ENCODE results near the gene ADGRB2. TPM values are rescaled to one million over a fixed set of nuclear protein-coding genes. Genes with fewer than 3 reads are reported as not detected.

ADGRB2 gene
- total and polyA plus RNA-seq, 2 donors: 6.1 to 13.4 TPM

- H3K27ac ChIP-seq (ENCODE audit: low read depth): no peak overlapping the region
- H3K36me3 ChIP-seq (ENCODE audit: insufficient read depth): no peaks in the 10 kb centered on the region
- H3K4me3 ChIP-seq (ENCODE audit: low read depth, low read length): no peak overlapping the region
- WGBS: 84% methylated on average over 9 of the region's 9 CpGs
- H3K4me1 ChIP-seq (ENCODE audit: insufficient read depth): no peaks in the 10 kb centered on the region
- no peak for DNase-seq (ENCODE audit: extremely low spot score)
Measured at GRCh38 chr1:31799196-31799894, 35.2 kb upstream of the ADGRB2 start.

GRCh38 chr1:31798433-31799195 lies 34.5 kb upstream of the ADGRB2 start:
- WGBS: 57% methylated on average over 17 of the region's 17 CpGs
- H3K36me3 ChIP-seq (ENCODE audit: insufficient read depth): no peaks in the 10 kb centered on the region
- H3K4me1 ChIP-seq (ENCODE audit: insufficient read depth): no peaks in the 10 kb centered on the region
- no peak overlapping the region for H3K27ac ChIP-seq (ENCODE audit: low read depth)
- H3K4me3 ChIP-seq (ENCODE audit: low read depth, low read length): no peak overlapping the region
- no peak for DNase-seq (ENCODE audit: extremely low spot score)

- no peaks in the 10 kb centered on the region for H3K4me1 ChIP-seq (ENCODE audit: insufficient read depth)
- no peak for DNase-seq (ENCODE audit: extremely low spot score)
- 71% methylated on average over 8 of the region's 8 CpGs for WGBS
- H3K36me3 ChIP-seq (ENCODE audit: insufficient read depth): no peaks in the 10 kb centered on the region
- no peak overlapping the region for H3K27ac ChIP-seq (ENCODE audit: low read depth)
- H3K4me3 ChIP-seq (ENCODE audit: low read depth, low read length): no peak overlapping the region
Measured at GRCh38 chr1:31798086-31798432, 33.9 kb upstream of the ADGRB2 start.

- no peaks in the 10 kb centered on the region for H3K4me1 ChIP-seq (ENCODE audit: insufficient read depth)
- WGBS: 93% methylated on average over 5 of the region's 5 CpGs
Measured at GRCh38 chr1:31797216-31797615, 33.1 kb upstream of the ADGRB2 start.

GRCh38 chr1:31796707-31797106 lies 32.6 kb upstream of the ADGRB2 start:
- Histone ChIP-seq H3K4me3 (ENCODE audit: low read depth, low read length) (no peak overlapping the region), H3K36me3 (ENCODE audit: insufficient read depth) (no peaks in the 10 kb centered on the region), H3K27ac (ENCODE audit: low read depth) (no peak overlapping the region), H3K4me1 (ENCODE audit: insufficient read depth) (no peaks in the 10 kb centered on the region)
- no peak for DNase-seq (ENCODE audit: extremely low spot score)
- 90% methylated on average over 7 of the region's 7 CpGs for WGBS

More at GRCh38 chr1:31797216-31797615, 33.1 kb upstream of the ADGRB2 start:
- Histone ChIP-seq H3K36me3 (ENCODE audit: insufficient read depth) (no peaks in the 10 kb centered on the region), H3K27ac (ENCODE audit: low read depth) (no peak overlapping the region), H3K4me3 (ENCODE audit: low read depth, low read length) (no peak overlapping the region)
- no peak for DNase-seq (ENCODE audit: extremely low spot score)

- no peak for DNase-seq (ENCODE audit: extremely low spot score)
- H3K36me3 ChIP-seq (ENCODE audit: insufficient read depth): no peaks in the 10 kb centered on the region
- WGBS: 61% methylated on average over 13 of the region's 13 CpGs
Measured at GRCh38 chr1:31795801-31796621, 31.9 kb upstream of the ADGRB2 start.

GRCh38 chr1:31795096-31795675 lies 31.0 kb upstream of the ADGRB2 start:
- H3K4me1 ChIP-seq (ENCODE audit: insufficient read depth): no peaks in the 10 kb centered on the region
- no peaks in the 10 kb centered on the region for H3K36me3 ChIP-seq (ENCODE audit: insufficient read depth)
- H3K27ac ChIP-seq (ENCODE audit: low read depth): no peak overlapping the region
- no peak for DNase-seq (ENCODE audit: extremely low spot score)
- no peak overlapping the region for H3K4me3 ChIP-seq (ENCODE audit: low read depth, low read length)
- 61% methylated on average over 2 of the region's 2 CpGs for WGBS

More at GRCh38 chr1:31795801-31796621, 31.9 kb upstream of the ADGRB2 start:
- Histone ChIP-seq H3K4me3 (ENCODE audit: low read depth, low read length) (no peak overlapping the region), H3K27ac (ENCODE audit: low read depth) (no peak overlapping the region), H3K4me1 (ENCODE audit: insufficient read depth) (no peaks in the 10 kb centered on the region)

- WGBS: 81% methylated on average over 13 of the region's 13 CpGs
- no peaks in the 10 kb centered on the region for H3K4me1 ChIP-seq (ENCODE audit: insufficient read depth)
- no peak overlapping the region for H3K27ac ChIP-seq (ENCODE audit: low read depth)
- no peaks in the 10 kb centered on the region for H3K36me3 ChIP-seq (ENCODE audit: insufficient read depth)
- no peak for DNase-seq (ENCODE audit: extremely low spot score)
- no peak overlapping the region for H3K4me3 ChIP-seq (ENCODE audit: low read depth, low read length)
Measured at GRCh38 chr1:31793586-31794285, 29.6 kb upstream of the ADGRB2 start.

GRCh38 chr1:31793086-31793485 lies 28.9 kb upstream of the ADGRB2 start:
- no peak overlapping the region for H3K27ac ChIP-seq (ENCODE audit: low read depth)
- WGBS: 96% methylated on average over 6 of the region's 6 CpGs
- H3K4me1 ChIP-seq (ENCODE audit: insufficient read depth): no peaks in the 10 kb centered on the region
- H3K36me3 ChIP-seq (ENCODE audit: insufficient read depth): no peaks in the 10 kb centered on the region
- no peak overlapping the region for H3K4me3 ChIP-seq (ENCODE audit: low read depth, low read length)
- no peak for DNase-seq (ENCODE audit: extremely low spot score)

- no peak overlapping the region for H3K4me3 ChIP-seq (ENCODE audit: low read depth, low read length)
- no peaks in the 10 kb centered on the region for H3K36me3 ChIP-seq (ENCODE audit: insufficient read depth)
- no peaks in the 10 kb centered on the region for H3K4me1 ChIP-seq (ENCODE audit: insufficient read depth)
- no peak overlapping the region for H3K27ac ChIP-seq (ENCODE audit: low read depth)
- no peak for DNase-seq (ENCODE audit: extremely low spot score)
- 81% methylated on average over 4 of the region's 4 CpGs for WGBS
Measured at GRCh38 chr1:31792541-31792940, 28.4 kb upstream of the ADGRB2 start.

GRCh38 chr1:31792116-31792515 lies 28.0 kb upstream of the ADGRB2 start:
- WGBS: 91% methylated on average over 11 of the region's 11 CpGs
- no peak for DNase-seq (ENCODE audit: extremely low spot score)
- no peak overlapping the region for H3K27ac ChIP-seq (ENCODE audit: low read depth)
- H3K4me1 ChIP-seq (ENCODE audit: insufficient read depth): no peaks in the 10 kb centered on the region
- H3K36me3 ChIP-seq (ENCODE audit: insufficient read depth): no peaks in the 10 kb centered on the region
- no peak overlapping the region for H3K4me3 ChIP-seq (ENCODE audit: low read depth, low read length)

- DNase-seq (ENCODE audit: extremely low spot score): no peak
Measured at GRCh38 chr1:31791131-31791858, 27.2 kb upstream of the ADGRB2 start.

More at GRCh38 chr1:31791131-31791858, 27.2 kb upstream of the ADGRB2 start:
- Histone ChIP-seq H3K36me3 (ENCODE audit: insufficient read depth) (no peaks in the 10 kb centered on the region), H3K27ac (ENCODE audit: low read depth) (no peak overlapping the region), H3K4me1 (ENCODE audit: insufficient read depth) (no peaks in the 10 kb centered on the region), H3K4me3 (ENCODE audit: low read depth, low read length) (no peak overlapping the region)
- WGBS: 89% methylated on average over 13 of the region's 13 CpGs

Measured in urinary bladder (tissue), 4 donors.